ENCODE data around the gene PPP2R3B. TPM values are rescaled to one million over a fixed set of nuclear protein-coding genes. Genes with fewer than 3 reads are reported as not detected.

PPP2R3B gene
- polyA plus RNA-seq, 1 donor from 2014 or later = 41.7 TPM

DNA sequence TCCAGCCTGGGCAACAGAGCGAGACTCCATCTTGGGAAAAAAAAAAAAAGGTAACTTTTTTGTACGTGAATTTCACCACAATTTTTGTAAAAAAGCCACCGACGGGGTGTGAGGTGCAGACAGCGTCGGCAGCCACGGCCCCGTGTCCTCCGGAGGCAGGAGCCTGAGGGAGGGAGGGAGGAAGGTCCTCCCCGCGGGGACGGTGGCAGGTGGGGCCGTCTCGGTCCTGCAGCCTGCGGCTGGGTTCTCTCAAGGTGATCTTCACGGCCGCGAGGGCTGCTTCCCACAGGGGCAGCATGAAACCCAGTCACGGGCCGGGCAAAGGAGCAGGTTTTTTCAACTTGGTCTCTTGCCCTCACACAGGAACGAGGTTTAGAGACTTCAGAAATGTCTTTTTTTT is 91.6 kb downstream of the PPP2R3B start:
- H3K79me2 ChIP-seq (replicated peaks; ENCODE audit: insufficient read depth, low read length) = no peaks in the 10 kb centered on the region
- no peak overlapping the region for H3K4me2 ChIP-seq (ENCODE audit: low read length)
- H3F3A ChIP-seq (ENCODE audit: insufficient read depth, low read length, poor library complexity, severe bottlenecking) = no peaks in the 10 kb centered on the region
- H3K36me3 ChIP-seq (ENCODE audit: insufficient read depth, low read length) = peaks cover 5% of the 10 kb centered on the region
- H3K9me3 ChIP-seq (ENCODE audit: low read length) = peaks cover 8% of the 10 kb centered on the region
- H3K9ac ChIP-seq (ENCODE audit: low read length) = no peak overlapping the region
- H3K27me3 ChIP-seq (ENCODE audit: insufficient read depth, low read depth, low read length) = no peaks in the 10 kb centered on the region
- no peaks in the 10 kb centered on the region for H4K20me1 ChIP-seq (ENCODE audit: insufficient read depth)
- no peak overlapping the region for H2AFZ ChIP-seq (ENCODE audit: low read depth, low read length)
- no peak overlapping the region for H3K4me3 ChIP-seq (ENCODE audit: low read length)
- no peaks in the 10 kb centered on the region for H3K9me2 ChIP-seq (ENCODE audit: insufficient read depth, low read length)
- no peak for TF ChIP-seq EZH2 (IDR thresholded peaks at IDR 0.05; ENCODE audit: borderline replicate concordance, insufficient read depth, low read length, poor library complexity, severe bottlenecking)
- TF ChIP-seq, protein P1, sequence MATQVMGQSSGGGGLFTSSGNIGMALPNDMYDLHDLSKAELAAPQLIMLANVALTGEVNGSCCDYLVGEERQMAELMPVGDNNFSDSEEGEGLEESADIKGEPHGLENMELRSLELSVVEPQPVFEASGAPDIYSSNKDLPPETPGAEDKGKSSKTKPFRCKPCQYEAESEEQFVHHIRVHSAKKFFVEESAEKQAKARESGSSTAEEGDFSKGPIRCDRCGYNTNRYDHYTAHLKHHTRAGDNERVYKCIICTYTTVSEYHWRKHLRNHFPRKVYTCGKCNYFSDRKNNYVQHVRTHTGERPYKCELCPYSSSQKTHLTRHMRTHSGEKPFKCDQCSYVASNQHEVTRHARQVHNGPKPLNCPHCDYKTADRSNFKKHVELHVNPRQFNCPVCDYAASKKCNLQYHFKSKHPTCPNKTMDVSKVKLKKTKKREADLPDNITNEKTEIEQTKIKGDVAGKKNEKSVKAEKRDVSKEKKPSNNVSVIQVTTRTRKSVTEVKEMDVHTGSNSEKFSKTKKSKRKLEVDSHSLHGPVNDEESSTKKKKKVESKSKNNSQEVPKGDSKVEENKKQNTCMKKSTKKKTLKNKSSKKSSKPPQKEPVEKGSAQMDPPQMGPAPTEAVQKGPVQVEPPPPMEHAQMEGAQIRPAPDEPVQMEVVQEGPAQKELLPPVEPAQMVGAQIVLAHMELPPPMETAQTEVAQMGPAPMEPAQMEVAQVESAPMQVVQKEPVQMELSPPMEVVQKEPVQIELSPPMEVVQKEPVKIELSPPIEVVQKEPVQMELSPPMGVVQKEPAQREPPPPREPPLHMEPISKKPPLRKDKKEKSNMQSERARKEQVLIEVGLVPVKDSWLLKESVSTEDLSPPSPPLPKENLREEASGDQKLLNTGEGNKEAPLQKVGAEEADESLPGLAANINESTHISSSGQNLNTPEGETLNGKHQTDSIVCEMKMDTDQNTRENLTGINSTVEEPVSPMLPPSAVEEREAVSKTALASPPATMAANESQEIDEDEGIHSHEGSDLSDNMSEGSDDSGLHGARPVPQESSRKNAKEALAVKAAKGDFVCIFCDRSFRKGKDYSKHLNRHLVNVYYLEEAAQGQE (IDR thresholded peaks at IDR 0.05; ENCODE audit: borderline replicate concordance) = no peak
- TF ChIP-seq MXI1 (conservative IDR thresholded peaks at IDR 0.05; ENCODE audit: poor library complexity, severe bottlenecking) = no peak
- no peak for TF ChIP-seq POLR2AphosphoS5 (IDR thresholded peaks at IDR 0.05)
- TF ChIP-seq, protein P2, sequence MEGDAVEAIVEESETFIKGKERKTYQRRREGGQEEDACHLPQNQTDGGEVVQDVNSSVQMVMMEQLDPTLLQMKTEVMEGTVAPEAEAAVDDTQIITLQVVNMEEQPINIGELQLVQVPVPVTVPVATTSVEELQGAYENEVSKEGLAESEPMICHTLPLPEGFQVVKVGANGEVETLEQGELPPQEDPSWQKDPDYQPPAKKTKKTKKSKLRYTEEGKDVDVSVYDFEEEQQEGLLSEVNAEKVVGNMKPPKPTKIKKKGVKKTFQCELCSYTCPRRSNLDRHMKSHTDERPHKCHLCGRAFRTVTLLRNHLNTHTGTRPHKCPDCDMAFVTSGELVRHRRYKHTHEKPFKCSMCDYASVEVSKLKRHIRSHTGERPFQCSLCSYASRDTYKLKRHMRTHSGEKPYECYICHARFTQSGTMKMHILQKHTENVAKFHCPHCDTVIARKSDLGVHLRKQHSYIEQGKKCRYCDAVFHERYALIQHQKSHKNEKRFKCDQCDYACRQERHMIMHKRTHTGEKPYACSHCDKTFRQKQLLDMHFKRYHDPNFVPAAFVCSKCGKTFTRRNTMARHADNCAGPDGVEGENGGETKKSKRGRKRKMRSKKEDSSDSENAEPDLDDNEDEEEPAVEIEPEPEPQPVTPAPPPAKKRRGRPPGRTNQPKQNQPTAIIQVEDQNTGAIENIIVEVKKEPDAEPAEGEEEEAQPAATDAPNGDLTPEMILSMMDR (IDR thresholded peaks at IDR 0.05; ENCODE audit: poor library complexity, severe bottlenecking) = no peak
- TF ChIP-seq RAD21 (conservative IDR thresholded peaks at IDR 0.05) = no peak
- TF ChIP-seq EP300 (conservative IDR thresholded peaks at IDR 0.05; ENCODE audit: poor library complexity, severe bottlenecking) = no peak
- TF ChIP-seq SMC3 (conservative IDR thresholded peaks at IDR 0.05; ENCODE audit: poor library complexity) = no peak
- no peak for TF ChIP-seq TAF1 (IDR thresholded peaks at IDR 0.05; ENCODE audit: low read depth)
- no peak overlapping the region for H3K27ac ChIP-seq (ENCODE audit: low read length)

DNA sequence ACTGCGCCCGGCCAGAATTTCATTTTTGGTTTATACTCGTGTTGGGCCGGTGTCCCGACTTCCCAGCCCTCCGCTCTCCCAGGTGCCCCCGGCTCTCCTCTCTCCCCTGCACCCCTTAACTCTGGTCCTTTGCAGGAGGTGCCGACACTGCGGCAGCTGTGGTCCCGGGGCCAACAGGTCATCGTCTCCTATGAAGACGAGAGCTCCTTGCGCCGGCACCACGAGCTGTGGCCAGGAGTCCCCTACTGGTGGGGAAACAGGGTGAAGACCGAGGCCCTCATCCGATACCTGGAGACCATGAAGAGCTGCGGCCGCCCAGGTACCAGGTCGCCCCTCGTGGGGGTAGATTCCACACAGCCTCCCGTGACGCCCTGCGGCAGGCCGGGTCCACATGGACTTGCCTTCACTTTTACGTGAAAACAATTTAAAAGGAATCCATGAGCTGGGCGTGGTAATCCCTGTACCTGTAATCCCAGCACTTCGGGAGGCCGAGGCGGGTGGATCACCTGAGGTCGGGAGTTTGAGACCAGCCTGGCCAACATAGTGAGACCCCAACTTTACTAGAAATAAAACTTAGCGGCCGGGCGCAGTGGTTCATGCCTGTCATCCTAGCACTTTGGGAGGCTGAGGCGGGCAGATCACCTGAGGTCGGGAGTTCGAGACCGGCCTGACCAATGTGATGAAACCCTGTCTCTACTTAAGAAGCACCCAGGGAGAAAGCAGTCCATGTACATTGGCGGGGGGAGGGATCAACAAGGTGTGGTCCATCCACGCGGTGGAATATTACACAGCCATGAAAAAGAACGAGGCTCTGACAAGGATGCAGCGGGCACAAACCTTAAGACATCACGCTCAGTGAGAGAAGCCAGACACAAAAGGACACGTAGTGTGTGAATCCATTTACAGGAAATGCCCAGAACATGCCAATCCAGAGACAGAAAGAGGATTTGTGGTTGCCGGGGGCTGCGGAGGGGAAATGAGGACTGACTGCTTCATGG is 93.5 kb downstream of the PPP2R3B start:
- Histone ChIP-seq H3F3A (ENCODE audit: insufficient read depth, low read length, poor library complexity, severe bottlenecking) (no peaks in the 10 kb centered on the region), H3K9me3 (ENCODE audit: low read length) (peaks cover 8% of the 10 kb centered on the region), H3K9ac (ENCODE audit: low read length) (no peak overlapping the region), H3K4me2 (ENCODE audit: low read length) (no peak overlapping the region), H2AFZ (ENCODE audit: low read depth, low read length) (no peak overlapping the region), H4K20me1 (ENCODE audit: insufficient read depth) (no peaks in the 10 kb centered on the region), H3K9me2 (ENCODE audit: insufficient read depth, low read length) (no peaks in the 10 kb centered on the region), H3K36me3 (ENCODE audit: insufficient read depth, low read length) (peaks cover 5% of the 10 kb centered on the region), H3K27ac (ENCODE audit: low read length) (no peak overlapping the region), H3K4me3 (ENCODE audit: low read length) (no peak overlapping the region), H3K27me3 (ENCODE audit: insufficient read depth, low read depth, low read length) (no peaks in the 10 kb centered on the region), H3K79me2 (replicated peaks; ENCODE audit: insufficient read depth, low read length) (no peaks in the 10 kb centered on the region)
- TF ChIP-seq EP300 (conservative IDR thresholded peaks at IDR 0.05; ENCODE audit: poor library complexity, severe bottlenecking) (no peak), RAD21 (conservative IDR thresholded peaks at IDR 0.05) (no peak), SMC3 (conservative IDR thresholded peaks at IDR 0.05; ENCODE audit: poor library complexity) (no peak), POLR2AphosphoS5 (IDR thresholded peaks at IDR 0.05) (no peak), MXI1 (conservative IDR thresholded peaks at IDR 0.05; ENCODE audit: poor library complexity, severe bottlenecking) (no peak), TAF1 (IDR thresholded peaks at IDR 0.05; ENCODE audit: low read depth) (no peak)
- TF ChIP-seq, protein P2 (IDR thresholded peaks at IDR 0.05; ENCODE audit: poor library complexity, severe bottlenecking) = no peak

Measured in neural cell (in vitro differentiated cells).